Measurements from ENCODE around the gene NEU2.
"Not testable (repeated sequence)": the region's sequence is repeated elsewhere in the genome, so short reads cannot be mapped to it uniquely, and the experiment has no call there.

The NEU2 gene

GRCh38 chr2:233015019-233015645, 17.3 kb upstream of the NEU2 start:
- Histone ChIP-seq H3K4me1 (ENCODE audit: control insufficient read depth in 1 of 2, insufficient read depth in 2 of 2, low read length in 2 of 2) (no peaks in the 10 kb centered on the region), H2AFZ (ENCODE audit: insufficient read depth, low read length, poor library complexity) (no peak overlapping the region)
- no CpG with 5 or more reads among the region's 1 CpG for WGBS (ENCODE audit: extremely low coverage, insufficient coverage, insufficient read length)

GRCh38 chr2:233017947-233018346, 14.5 kb upstream of the NEU2 start:
- Histone ChIP-seq H2BK5ac (ENCODE audit: low read depth, low read length, poor library complexity) (no peak overlapping the region), H3K14ac (ENCODE audit: low read length) (no peak overlapping the region), H3K9ac (ENCODE audit: low read length) (no peak overlapping the region), H3K18ac (ENCODE audit: low read length) (no peak overlapping the region), H3K36me3 (ENCODE audit: control insufficient read depth in 1 of 2, insufficient read depth in 2 of 2, low read length in 2 of 2) (no peaks in the 10 kb centered on the region), H2AFZ (ENCODE audit: insufficient read depth, low read length, poor library complexity) (no peak overlapping the region), H4K8ac (ENCODE audit: low read depth, low read length) (no peak overlapping the region), H2BK12ac (ENCODE audit: low read length) (no peak overlapping the region), H3K27me3 (ENCODE audit: insufficient read depth, low read length) (no peaks in the 10 kb centered on the region), H4K12ac (ENCODE audit: low read depth, low read length) (no peak overlapping the region), H3K27ac (ENCODE audit: low read depth, low read length) (no peak overlapping the region), H3K79me2 (ENCODE audit: control insufficient read depth, insufficient read depth, low read length, poor library complexity) (peaks cover 2% of the 10 kb centered on the region), H2BK120ac (ENCODE audit: insufficient read depth, low read length, poor library complexity) (no peak overlapping the region), H3K4me1 (ENCODE audit: control insufficient read depth in 1 of 2, insufficient read depth in 2 of 2, low read length in 2 of 2) (peaks cover 3 to 8% of the 10 kb centered on the region in 2 experiments), H3K4ac (ENCODE audit: low read depth, low read length) (no peak overlapping the region), H3K79me1 (ENCODE audit: low read length) (no peaks in the 10 kb centered on the region), H4K91ac (ENCODE audit: low read depth, low read length) (no peak overlapping the region), H2AK5ac (ENCODE audit: low read length) (no peak overlapping the region), H3K9me3 (ENCODE audit: insufficient read depth, low read depth, low read length) (peaks cover 2% of the 10 kb centered on the region), H3K23ac (ENCODE audit: low read length) (no peak overlapping the region), H3K4me2 (ENCODE audit: low read length) (no peak overlapping the region), H3K4me3 (ENCODE audit: low read depth, low read length) (no peak overlapping the region)
- WGBS (ENCODE audit: extremely low coverage, insufficient coverage, insufficient read length): no CpG with 5 or more reads among the region's 1 CpG
- no peak for DNase-seq

More at GRCh38 chr2:233015019-233015645, 17.3 kb upstream of the NEU2 start:
- no peak overlapping the region for H3K14ac ChIP-seq (ENCODE audit: low read length)
- H3K79me2 ChIP-seq (ENCODE audit: control insufficient read depth, insufficient read depth, low read length, poor library complexity): no peaks in the 10 kb centered on the region
- H3K36me3 ChIP-seq (ENCODE audit: control insufficient read depth in 1 of 2, insufficient read depth in 2 of 2, low read length in 2 of 2): no peaks in the 10 kb centered on the region
- H3K4ac ChIP-seq (ENCODE audit: low read depth, low read length): no peak overlapping the region
- no peak overlapping the region for H3K27ac ChIP-seq (ENCODE audit: low read depth, low read length)
- H3K9ac ChIP-seq (ENCODE audit: low read length): no peak overlapping the region
- no peaks in the 10 kb centered on the region for H3K79me1 ChIP-seq (ENCODE audit: low read length)
- H3K9me3 ChIP-seq (ENCODE audit: insufficient read depth, low read depth, low read length): peaks cover 2% of the 10 kb centered on the region
- H2AK5ac ChIP-seq (ENCODE audit: low read length): no peak overlapping the region
- H4K91ac ChIP-seq (ENCODE audit: low read depth, low read length): no peak overlapping the region
- H3K4me3 ChIP-seq (ENCODE audit: low read depth, low read length): no peak overlapping the region
- no peak overlapping the region for H2BK12ac ChIP-seq (ENCODE audit: low read length)
- H3K4me2 ChIP-seq (ENCODE audit: low read length): no peak overlapping the region
- H3K27me3 ChIP-seq (ENCODE audit: insufficient read depth, low read length): no peaks in the 10 kb centered on the region
- H3K23ac ChIP-seq (ENCODE audit: low read length): no peak overlapping the region
- DNase-seq: no peak
- H2BK5ac ChIP-seq (ENCODE audit: low read depth, low read length, poor library complexity): no peak overlapping the region
- no peak overlapping the region for H4K12ac ChIP-seq (ENCODE audit: low read depth, low read length)
- H3K18ac ChIP-seq (ENCODE audit: low read length): no peak overlapping the region
- no peak overlapping the region for H2BK120ac ChIP-seq (ENCODE audit: insufficient read depth, low read length, poor library complexity)
- H4K8ac ChIP-seq (ENCODE audit: low read depth, low read length): no peak overlapping the region

- not testable (repeated sequence) for DNase-seq; H3K27ac ChIP-seq (ENCODE audit: low read depth, low read length); H3K4ac ChIP-seq (ENCODE audit: low read depth, low read length)
These were observed 12.9 kb upstream of the NEU2 start for GRCh38 chr2:233019610-233020009.

GRCh38 chr2:233020454-233020853, 12.0 kb upstream of the NEU2 start:
- no peaks in the 10 kb centered on the region for H3K36me3 ChIP-seq (ENCODE audit: control insufficient read depth in 1 of 2, insufficient read depth in 2 of 2, low read length in 2 of 2)
- H3K18ac ChIP-seq (ENCODE audit: low read length): no peak overlapping the region
- no peak overlapping the region for H2AFZ ChIP-seq (ENCODE audit: insufficient read depth, low read length, poor library complexity)
- H3K23ac ChIP-seq (ENCODE audit: low read length): no peak overlapping the region
- H3K79me1 ChIP-seq (ENCODE audit: low read length): no peaks in the 10 kb centered on the region
- H3K4me3 ChIP-seq (ENCODE audit: low read depth, low read length): no peak overlapping the region
- H3K9me3 ChIP-seq (ENCODE audit: insufficient read depth, low read depth, low read length): no peaks in the 10 kb centered on the region
- no CpG with 5 or more reads among the region's 2 CpGs for WGBS (ENCODE audit: extremely low coverage, insufficient coverage, insufficient read length)
- H3K27me3 ChIP-seq (ENCODE audit: insufficient read depth, low read length): no peaks in the 10 kb centered on the region
- H4K91ac ChIP-seq (ENCODE audit: low read depth, low read length): no peak overlapping the region
- H4K12ac ChIP-seq (ENCODE audit: low read depth, low read length): no peak overlapping the region
- H2BK120ac ChIP-seq (ENCODE audit: insufficient read depth, low read length, poor library complexity): no peak overlapping the region
- H3K9ac ChIP-seq (ENCODE audit: low read length): no peak overlapping the region
- no peak overlapping the region for H4K8ac ChIP-seq (ENCODE audit: low read depth, low read length)
- no peak overlapping the region for H2BK12ac ChIP-seq (ENCODE audit: low read length)
- no peak for DNase-seq
- no peak overlapping the region for H3K14ac ChIP-seq (ENCODE audit: low read length)
- H3K4ac ChIP-seq (ENCODE audit: low read depth, low read length): no peak overlapping the region
- no peak overlapping the region for H2BK5ac ChIP-seq (ENCODE audit: low read depth, low read length, poor library complexity)
- no peak overlapping the region for H2AK5ac ChIP-seq (ENCODE audit: low read length)
- H3K27ac ChIP-seq (ENCODE audit: low read depth, low read length): no peak overlapping the region
- peaks cover 2% of the 10 kb centered on the region for H3K79me2 ChIP-seq (ENCODE audit: control insufficient read depth, insufficient read depth, low read length, poor library complexity)
- peaks cover 4 to 9% of the 10 kb centered on the region in 2 experiments for H3K4me1 ChIP-seq (ENCODE audit: control insufficient read depth in 1 of 2, insufficient read depth in 2 of 2, low read length in 2 of 2)
- H3K4me2 ChIP-seq (ENCODE audit: low read length): no peak overlapping the region

More at GRCh38 chr2:233019610-233020009, 12.9 kb upstream of the NEU2 start:
- no CpG with 5 or more reads among the region's 4 CpGs for WGBS (ENCODE audit: extremely low coverage, insufficient coverage, insufficient read length)
- not testable (repeated sequence) for H2BK5ac ChIP-seq (ENCODE audit: low read depth, low read length, poor library complexity); H3K23ac ChIP-seq (ENCODE audit: low read length); H3K27me3 ChIP-seq (ENCODE audit: insufficient read depth, low read length); H3K14ac ChIP-seq (ENCODE audit: low read length); H3K18ac ChIP-seq (ENCODE audit: low read length); H2AK5ac ChIP-seq (ENCODE audit: low read length); H4K8ac ChIP-seq (ENCODE audit: low read depth, low read length); H4K91ac ChIP-seq (ENCODE audit: low read depth, low read length); H3K9ac ChIP-seq (ENCODE audit: low read length); H3K9me3 ChIP-seq (ENCODE audit: insufficient read depth, low read depth, low read length); H2BK120ac ChIP-seq (ENCODE audit: insufficient read depth, low read length, poor library complexity); H4K12ac ChIP-seq (ENCODE audit: low read depth, low read length); H2AFZ ChIP-seq (ENCODE audit: insufficient read depth, low read length, poor library complexity); H3K79me2 ChIP-seq (ENCODE audit: control insufficient read depth, insufficient read depth, low read length, poor library complexity); H3K79me1 ChIP-seq (ENCODE audit: low read length); H3K4me3 ChIP-seq (ENCODE audit: low read depth, low read length); H3K36me3 ChIP-seq (ENCODE audit: control insufficient read depth in 1 of 2, insufficient read depth in 2 of 2, low read length in 2 of 2); H3K4me1 ChIP-seq (ENCODE audit: control insufficient read depth in 1 of 2, insufficient read depth in 2 of 2, low read length in 2 of 2); H2BK12ac ChIP-seq (ENCODE audit: low read length); H3K4me2 ChIP-seq (ENCODE audit: low read length)

Data from trophoblast cell (in vitro differentiated cells and primary cell).